Hepatocyte (in vitro differentiated cells): ENCODE results near the gene RENBP. TPM values are rescaled to one million over a fixed set of nuclear protein-coding genes. Genes with fewer than 3 reads are reported as not detected.

Experiments used
- DNase-seq: peaks from one replicate; pipeline ENCODE4 v3.0.0-alpha.2; 2016; ENCODE audit warnings: low spot score
- H2AFZ ChIP-seq: fragments of 200-600 bp; sonication (generic); 2 replicates; pipeline ENCODE4 v1.6.0; 2016; ENCODE audit warnings: antibody characterized with exemption, mild to moderate bottlenecking
- H3K27ac ChIP-seq: fragments of 200-600 bp; sonication (generic); 2 replicates; pipeline ENCODE4 v1.5.1; 2016; ENCODE audit warnings: mild to moderate bottlenecking
- H3K27me3 ChIP-seq: fragments of 200-600 bp; sonication (generic); 2 replicates; pipeline ENCODE4 v1.6.1; 2016
- H3K36me3 ChIP-seq: fragments of 200-600 bp; sonication (generic); replicated peaks from 2 replicates; pipeline ENCODE4 v1.5.1; 2016; ENCODE audit warnings: low read depth; ENCODE audit not compliant: insufficient read depth
- H3K4me1 ChIP-seq: fragments of 200-600 bp; sonication (generic); 2 replicates; pipeline ENCODE4 v1.5.1; 2016; ENCODE audit warnings: mild to moderate bottlenecking, moderate library complexity; ENCODE audit not compliant: insufficient read depth
- H3K4me2 ChIP-seq: fragments of 200-600 bp; sonication (generic); 2 replicates; pipeline ENCODE4 v1.6.0; 2016
- H3K4me3 ChIP-seq: fragments of 200-600 bp; sonication (generic); 2 replicates; pipeline ENCODE4 v1.5.1; 2016; ENCODE audit warnings: mild to moderate bottlenecking
- H3K79me2 ChIP-seq: fragments of 200-600 bp; sonication (generic); 2 replicates; pipeline ENCODE4 v1.6.0; 2017; ENCODE audit warnings: mild to moderate bottlenecking
- H3K9me2 ChIP-seq: fragments of 200-600 bp; sonication (generic); replicated peaks from 2 replicates; pipeline ENCODE4 v1.6.0; 2017; ENCODE audit warnings: mild to moderate bottlenecking; ENCODE audit not compliant: insufficient read depth
- H3K9me3 ChIP-seq: fragments of 200-600 bp; sonication (generic); 2 replicates; pipeline ENCODE4 v1.5.1; 2016; ENCODE audit warnings: low read depth, mild to moderate bottlenecking
- H4K20me1 ChIP-seq: fragments of 200-600 bp; sonication (generic); 2 replicates; pipeline ENCODE4 v1.6.0; 2016; ENCODE audit warnings: mild to moderate bottlenecking; ENCODE audit not compliant: insufficient read depth, poor library complexity, severe bottlenecking
- EZH2 ChIP-seq: fragments of 200-600 bp; sonication (generic); IDR thresholded peaks from 2 replicates; pipeline ENCODE4 v1.6.1; 2016; ENCODE audit warnings: antibody characterized with exemption, mild to moderate bottlenecking, borderline replicate concordance
- EZH2phosphoT487 ChIP-seq: fragments of 200-600 bp; sonication (generic); IDR thresholded peaks from one replicate; pipeline ENCODE4 v1.6.1; 2018; ENCODE audit warnings: antibody characterized with exemption, mild to moderate bottlenecking, low read depth, moderate library complexity; ENCODE audit not compliant: unreplicated experiment, severe bottlenecking
- WGBS: methylation state at CpG from one replicate; pipeline ENCODE4 v1.1.6; 2016; ENCODE audit warnings: low lambda C conversion rate; ENCODE audit errors: missing lambda C conversion rate; 5-methylcytosine and 5-hydroxymethylcytosine counted together
- polyA plus RNA-seq: library from polyadenylated mRNA; unstranded; fragments of >200 nt; fragmentation: Nextera tagmentation; extraction: Ambion mirVana; gene quantifications from 2 replicates; pipeline ENCODE4 v1.2.1, GENCODE V29; 2016
- total RNA-seq: library from RNA; depleted of rRNA; stranded (reverse); fragments of >200 nt; gene quantifications from 2 replicates; pipeline ENCODE4 v1.2.3, GENCODE V29; 2014
- TF ChIP-seq, protein P1 (sequence below): fragments of 200-600 bp; sonication (generic); IDR thresholded peaks from 2 replicates; pipeline ENCODE4 v1.5.1; 2016; ENCODE audit warnings: antibody characterized with exemption, mild to moderate bottlenecking; ENCODE audit not compliant: poor library complexity

RENBP gene
- total and polyA plus RNA-seq, 2 experiments from 2014 or later = 5.8 to 22.8 TPM

GRCh38 chrX:153922932-153923857, 21.2 kb downstream of the RENBP start:
- H3K9me3 ChIP-seq = no peaks in the 10 kb centered on the region
- DNase-seq = peak; percentile 50
- no peaks in the 10 kb centered on the region for H4K20me1 ChIP-seq
- no peak overlapping the region for H3K4me3 ChIP-seq
- H3K79me2 ChIP-seq = no peaks in the 10 kb centered on the region
- no peaks in the 10 kb centered on the region for H3K27me3 ChIP-seq
- peaks cover 7% of the 10 kb centered on the region for H3K4me1 ChIP-seq
- no peaks in the 10 kb centered on the region for H3K36me3 ChIP-seq
- no peak overlapping the region for H3K27ac ChIP-seq
- H3K9me2 ChIP-seq = no peaks in the 10 kb centered on the region
- no peak overlapping the region for H2AFZ ChIP-seq
- TF ChIP-seq EZH2 = no peak
- no peak for TF ChIP-seq EZH2phosphoT487
- TF ChIP-seq, protein P1, sequence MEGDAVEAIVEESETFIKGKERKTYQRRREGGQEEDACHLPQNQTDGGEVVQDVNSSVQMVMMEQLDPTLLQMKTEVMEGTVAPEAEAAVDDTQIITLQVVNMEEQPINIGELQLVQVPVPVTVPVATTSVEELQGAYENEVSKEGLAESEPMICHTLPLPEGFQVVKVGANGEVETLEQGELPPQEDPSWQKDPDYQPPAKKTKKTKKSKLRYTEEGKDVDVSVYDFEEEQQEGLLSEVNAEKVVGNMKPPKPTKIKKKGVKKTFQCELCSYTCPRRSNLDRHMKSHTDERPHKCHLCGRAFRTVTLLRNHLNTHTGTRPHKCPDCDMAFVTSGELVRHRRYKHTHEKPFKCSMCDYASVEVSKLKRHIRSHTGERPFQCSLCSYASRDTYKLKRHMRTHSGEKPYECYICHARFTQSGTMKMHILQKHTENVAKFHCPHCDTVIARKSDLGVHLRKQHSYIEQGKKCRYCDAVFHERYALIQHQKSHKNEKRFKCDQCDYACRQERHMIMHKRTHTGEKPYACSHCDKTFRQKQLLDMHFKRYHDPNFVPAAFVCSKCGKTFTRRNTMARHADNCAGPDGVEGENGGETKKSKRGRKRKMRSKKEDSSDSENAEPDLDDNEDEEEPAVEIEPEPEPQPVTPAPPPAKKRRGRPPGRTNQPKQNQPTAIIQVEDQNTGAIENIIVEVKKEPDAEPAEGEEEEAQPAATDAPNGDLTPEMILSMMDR = no peak
- H3K4me2 ChIP-seq = no peak overlapping the region
- WGBS = 81% methylated on average over 25 of the region's 25 CpGs

DNA sequence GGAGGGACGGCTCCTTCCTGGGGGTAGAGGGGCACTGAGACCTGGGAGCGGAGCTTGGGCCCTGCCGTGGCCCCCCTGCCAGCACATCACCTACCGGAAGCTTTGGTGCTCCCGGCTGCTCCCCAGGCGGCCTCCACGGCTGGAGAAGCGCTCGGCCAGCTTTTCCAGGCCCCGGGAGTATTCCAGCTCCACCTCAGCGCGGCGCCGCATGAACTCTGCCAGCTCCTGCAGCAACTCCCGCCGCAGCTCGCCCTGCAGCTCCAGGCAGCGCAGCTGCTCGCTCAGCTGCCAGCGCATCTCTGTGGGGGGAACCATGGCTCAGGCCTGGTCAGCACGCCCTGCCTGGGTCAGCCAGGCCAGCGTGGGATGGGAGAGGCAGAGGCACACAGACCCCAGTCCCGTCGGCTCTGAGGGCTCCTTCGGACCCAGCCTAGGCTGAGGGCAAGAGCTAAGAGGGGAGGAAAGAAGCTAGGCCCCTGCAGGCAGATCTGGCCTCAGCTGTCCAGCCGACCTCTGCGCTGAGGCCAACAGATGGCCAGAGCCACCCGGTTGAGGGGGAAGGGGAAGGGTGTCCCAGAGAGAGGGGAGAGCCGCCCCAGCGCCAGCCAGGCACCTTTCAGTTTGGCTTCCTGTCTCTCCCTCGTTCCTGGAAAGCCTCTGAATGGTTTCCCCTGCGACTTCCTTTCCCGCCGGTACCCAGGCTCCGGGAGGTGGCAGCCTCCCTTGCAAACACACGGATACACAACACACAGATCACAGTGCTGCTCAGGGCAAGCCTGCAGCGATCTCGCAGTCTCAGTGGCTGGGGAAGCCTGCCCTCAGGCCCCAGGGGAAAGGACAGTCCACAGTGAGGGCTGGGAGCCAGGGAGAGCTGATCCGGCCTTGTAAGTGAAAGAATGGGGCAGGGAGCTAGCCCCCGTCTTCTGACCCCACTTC, 22.7 kb downstream of the RENBP start:
- H4K20me1 ChIP-seq = no peaks in the 10 kb centered on the region
- no peak overlapping the region for H3K4me3 ChIP-seq
- no peak overlapping the region for H2AFZ ChIP-seq
- no peaks in the 10 kb centered on the region for H3K9me3 ChIP-seq
- peaks cover 4% of the 10 kb centered on the region for H3K4me1 ChIP-seq
- H3K36me3 ChIP-seq = no peaks in the 10 kb centered on the region
- H3K9me2 ChIP-seq = no peaks in the 10 kb centered on the region
- no peak overlapping the region for H3K27ac ChIP-seq
- DNase-seq = no peak
- H3K79me2 ChIP-seq = no peaks in the 10 kb centered on the region
- H3K4me2 ChIP-seq = no peak overlapping the region
- H3K27me3 ChIP-seq = no peaks in the 10 kb centered on the region
- TF ChIP-seq, protein P1 = no peak
- WGBS = 83% methylated on average over 39 of the region's 40 CpGs

DNA sequence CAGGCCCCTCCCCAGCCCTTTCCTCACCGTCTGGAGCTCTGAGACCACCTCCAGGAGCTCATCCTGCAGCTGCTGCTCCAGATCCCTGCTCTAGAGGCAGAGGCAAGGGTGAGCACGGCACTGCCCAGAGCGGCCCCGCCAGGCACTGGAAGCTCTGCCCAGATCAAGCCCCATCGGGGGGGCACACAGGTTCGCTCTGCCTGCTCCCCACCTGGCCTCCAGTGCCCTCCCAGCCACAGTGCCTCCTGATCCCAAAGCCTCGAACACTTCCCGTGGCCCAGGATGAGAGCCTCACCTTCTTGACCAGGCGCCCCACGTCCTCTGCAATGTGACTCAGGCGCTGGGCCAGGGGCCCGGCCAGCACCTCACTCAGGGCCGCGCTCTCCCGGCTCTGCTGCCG, 23.4 kb downstream of the RENBP start:
- Histone ChIP-seq H4K20me1 (no peaks in the 10 kb centered on the region), H2AFZ (no peak overlapping the region), H3K27ac (no peak overlapping the region), H3K9me3 (no peaks in the 10 kb centered on the region), H3K4me1 (no peaks in the 10 kb centered on the region), H3K36me3 (no peaks in the 10 kb centered on the region), H3K4me3 (no peak overlapping the region), H3K79me2 (no peaks in the 10 kb centered on the region), H3K9me2 (no peaks in the 10 kb centered on the region), H3K4me2 (no peak overlapping the region), H3K27me3 (no peaks in the 10 kb centered on the region)
- TF ChIP-seq EZH2phosphoT487 = no peak
- TF ChIP-seq, protein P1 = no peak
- TF ChIP-seq EZH2 = no peak
- no peak for DNase-seq
- WGBS = 90% methylated on average over 16 of the region's 16 CpGs
